Spleen (tissue), 7 donors: ENCODE measurements around the gene ZC3H18.

Experiments used
- POLR2A ChIP-seq, 3 donors: fragments of 450-650 bp; IDR thresholded peaks; one replicate each; pipeline ENCODE4 v1.5.1; 2017; ENCODE audit warnings: antibody characterized with exemption in 3 of 3, mild to moderate bottlenecking in 1 of 3
- POLR2AphosphoS5 ChIP-seq, 3 donors: sonication (generic); formaldehyde crosslinking; IDR thresholded peaks; one replicate each; pipeline ENCODE4 v1.5.1; 2017; ENCODE audit warnings: antibody characterized with exemption in 3 of 3
- TF ChIP-seq, protein P1 (sequence below), 11 experiments: fragments of 200-600 bp in 7 of 11; fragments of 450-650 bp in 4 of 11; sonication (generic) in 4 of 11; IDR thresholded peaks in 8 of 11; conservative IDR thresholded peaks in 3 of 11; 1 replicate in 7 of 11; 2 replicates in 4 of 11; pipeline versions ENCODE4 v1.4.0 to v1.8.0; 2016 to 2021; ENCODE audit warnings: antibody characterized with exemption in 11 of 11, inconsistent platforms in 4 of 11, mild to moderate bottlenecking in 1 of 11
- donor health status: DM: no; HTN: no; CAD: no; lungs with moderate emphysema.
- donor health status: DM: no; HTN: no; CAD: no.
- donor health status: DM: no; HTN: no; CAD: no.

DNA sequence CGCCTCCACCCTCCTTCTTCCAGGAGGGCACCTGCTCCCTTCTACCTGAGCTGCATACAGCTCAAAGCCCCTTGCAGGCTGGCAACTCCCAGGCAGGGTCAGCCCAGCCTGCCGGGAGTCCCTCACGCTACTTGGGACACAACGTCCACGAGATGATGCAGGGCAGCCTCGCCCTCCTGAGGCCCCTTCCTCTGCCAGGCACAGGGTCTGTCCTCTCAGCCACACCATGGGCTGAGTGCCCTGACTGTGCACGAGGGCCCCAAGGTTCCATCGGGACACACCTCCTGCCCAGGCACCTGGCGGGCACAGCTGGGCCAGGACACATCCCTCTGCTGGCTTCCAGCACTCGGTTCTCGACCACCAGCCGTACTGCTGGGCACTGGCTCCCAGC, 30.9 kb upstream of the ZC3H18 start:
- TF ChIP-seq, protein P1, sequence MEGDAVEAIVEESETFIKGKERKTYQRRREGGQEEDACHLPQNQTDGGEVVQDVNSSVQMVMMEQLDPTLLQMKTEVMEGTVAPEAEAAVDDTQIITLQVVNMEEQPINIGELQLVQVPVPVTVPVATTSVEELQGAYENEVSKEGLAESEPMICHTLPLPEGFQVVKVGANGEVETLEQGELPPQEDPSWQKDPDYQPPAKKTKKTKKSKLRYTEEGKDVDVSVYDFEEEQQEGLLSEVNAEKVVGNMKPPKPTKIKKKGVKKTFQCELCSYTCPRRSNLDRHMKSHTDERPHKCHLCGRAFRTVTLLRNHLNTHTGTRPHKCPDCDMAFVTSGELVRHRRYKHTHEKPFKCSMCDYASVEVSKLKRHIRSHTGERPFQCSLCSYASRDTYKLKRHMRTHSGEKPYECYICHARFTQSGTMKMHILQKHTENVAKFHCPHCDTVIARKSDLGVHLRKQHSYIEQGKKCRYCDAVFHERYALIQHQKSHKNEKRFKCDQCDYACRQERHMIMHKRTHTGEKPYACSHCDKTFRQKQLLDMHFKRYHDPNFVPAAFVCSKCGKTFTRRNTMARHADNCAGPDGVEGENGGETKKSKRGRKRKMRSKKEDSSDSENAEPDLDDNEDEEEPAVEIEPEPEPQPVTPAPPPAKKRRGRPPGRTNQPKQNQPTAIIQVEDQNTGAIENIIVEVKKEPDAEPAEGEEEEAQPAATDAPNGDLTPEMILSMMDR (IDR thresholded peaks at IDR 0.05 in 8 of 11, conservative IDR thresholded peaks at IDR 0.05 in 3 of 11), result no peak
- peak in 1 of 3 donors; percentile 34 for TF ChIP-seq POLR2AphosphoS5 (IDR thresholded peaks at IDR 0.05)
- TF ChIP-seq POLR2A (IDR thresholded peaks at IDR 0.05), result no peak
